ENCODE data around the gene ZFPM1. TPM values are rescaled to one million over a fixed set of nuclear protein-coding genes. Genes with fewer than 3 reads are reported as not detected.

Gene ZFPM1
- total RNA-seq, 2 experiments from 2014 or later: 2.1 to 14.2 TPM

DNA sequence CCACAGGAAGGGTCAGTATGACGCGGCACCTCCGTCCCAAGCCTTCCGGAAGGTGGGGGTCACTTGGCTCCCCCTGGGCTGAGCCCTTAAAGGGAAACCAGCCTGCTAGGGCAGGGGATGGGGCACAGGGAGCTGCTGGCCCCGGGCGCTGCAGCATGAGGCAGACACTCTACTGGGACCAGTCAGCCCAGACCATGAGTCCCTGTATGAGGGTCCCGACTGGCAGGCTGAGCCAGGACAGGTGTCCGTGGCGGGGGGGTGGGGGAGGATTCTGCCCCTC is 73.8 kb downstream of the ZFPM1 start:
- BruUV-seq (replicated peaks): no TSS peak
- Histone ChIP-seq H3K4me2 (ENCODE audit: low read length) (no peak overlapping the region), H3K9me2 (ENCODE audit: insufficient read depth, low read length) (no peaks in the 10 kb centered on the region), H3K79me2 (ENCODE audit: insufficient read depth, low read depth, low read length) (no peaks in the 10 kb centered on the region), H4K20me1 (ENCODE audit: insufficient read depth, low read length) (no peaks in the 10 kb centered on the region), H3K4me1 (ENCODE audit: insufficient read depth, low read length, poor library complexity, severe bottlenecking) (peaks cover 6% of the 10 kb centered on the region), H3K4me3 (ENCODE audit: low read depth, low read length, poor library complexity, severe bottlenecking) (no peak overlapping the region), H3K9me3 (ENCODE audit: low read length) (no peaks in the 10 kb centered on the region), H3K36me3 (ENCODE audit: insufficient read depth, low read length) (no peaks in the 10 kb centered on the region), H3K27ac (ENCODE audit: low read depth, low read length, poor library complexity, severe bottlenecking) (no peak overlapping the region), H2AFZ (ENCODE audit: low read length) (no peak overlapping the region)
- TF ChIP-seq, protein P1, sequence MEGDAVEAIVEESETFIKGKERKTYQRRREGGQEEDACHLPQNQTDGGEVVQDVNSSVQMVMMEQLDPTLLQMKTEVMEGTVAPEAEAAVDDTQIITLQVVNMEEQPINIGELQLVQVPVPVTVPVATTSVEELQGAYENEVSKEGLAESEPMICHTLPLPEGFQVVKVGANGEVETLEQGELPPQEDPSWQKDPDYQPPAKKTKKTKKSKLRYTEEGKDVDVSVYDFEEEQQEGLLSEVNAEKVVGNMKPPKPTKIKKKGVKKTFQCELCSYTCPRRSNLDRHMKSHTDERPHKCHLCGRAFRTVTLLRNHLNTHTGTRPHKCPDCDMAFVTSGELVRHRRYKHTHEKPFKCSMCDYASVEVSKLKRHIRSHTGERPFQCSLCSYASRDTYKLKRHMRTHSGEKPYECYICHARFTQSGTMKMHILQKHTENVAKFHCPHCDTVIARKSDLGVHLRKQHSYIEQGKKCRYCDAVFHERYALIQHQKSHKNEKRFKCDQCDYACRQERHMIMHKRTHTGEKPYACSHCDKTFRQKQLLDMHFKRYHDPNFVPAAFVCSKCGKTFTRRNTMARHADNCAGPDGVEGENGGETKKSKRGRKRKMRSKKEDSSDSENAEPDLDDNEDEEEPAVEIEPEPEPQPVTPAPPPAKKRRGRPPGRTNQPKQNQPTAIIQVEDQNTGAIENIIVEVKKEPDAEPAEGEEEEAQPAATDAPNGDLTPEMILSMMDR (conservative IDR thresholded peaks at IDR 0.05; ENCODE audit: low read length): no peak
- TF ChIP-seq EZH2phosphoT487 (IDR thresholded peaks at IDR 0.05; ENCODE audit: borderline replicate concordance, low read depth, low read length): no peak
- CTCF ChIA-PET (ENCODE audit: unreplicated experiment): no interaction called here
- intact Hi-C loops (cut with micrococcal nuclease; ENCODE audit: unreplicated experiment): loop anchor here (1.0 kb wide), 1 partner anchor 84 kb away; no protein-coding TSS in a partner anchor
- DNase-seq (ENCODE audit: low spot score): no peak
- POLR2A ChIA-PET: no interaction called here

- H4K20me1 ChIP-seq (ENCODE audit: insufficient read depth, low read length): no peaks in the 10 kb centered on the region
- TF ChIP-seq, protein P1 (conservative IDR thresholded peaks at IDR 0.05; ENCODE audit: low read length): peak; percentile 85
- TF ChIP-seq EZH2phosphoT487 (IDR thresholded peaks at IDR 0.05; ENCODE audit: borderline replicate concordance, low read depth, low read length): no peak
- no peak overlapping the region for H3K4me2 ChIP-seq (ENCODE audit: low read length)
- peaks cover 6% of the 10 kb centered on the region for H3K4me1 ChIP-seq (ENCODE audit: insufficient read depth, low read length, poor library complexity, severe bottlenecking)
- no peak overlapping the region for H3K4me3 ChIP-seq (ENCODE audit: low read depth, low read length, poor library complexity, severe bottlenecking)
- no TSS peak for BruUV-seq (replicated peaks)
- no peaks in the 10 kb centered on the region for H3K9me2 ChIP-seq (ENCODE audit: insufficient read depth, low read length)
- no peak overlapping the region for H3K27ac ChIP-seq (ENCODE audit: low read depth, low read length, poor library complexity, severe bottlenecking)
- intact Hi-C loops (cut with micrococcal nuclease; ENCODE audit: unreplicated experiment): loop anchor here (1.0 kb wide), 1 partner anchor 84 kb away; no protein-coding TSS in a partner anchor
- peak; percentile 67 for DNase-seq (ENCODE audit: low spot score)
- H3K9me3 ChIP-seq (ENCODE audit: low read length): no peaks in the 10 kb centered on the region
- POLR2A ChIA-PET: no interaction called here
- H3K79me2 ChIP-seq (ENCODE audit: insufficient read depth, low read depth, low read length): no peaks in the 10 kb centered on the region
- H3K36me3 ChIP-seq (ENCODE audit: insufficient read depth, low read length): no peaks in the 10 kb centered on the region
- CTCF ChIA-PET (ENCODE audit: unreplicated experiment): no interaction called here
- H2AFZ ChIP-seq (ENCODE audit: low read length): no peak overlapping the region
These were observed 74.3 kb downstream of the ZFPM1 start for GRCh38 chr16:88527186-88527936.

- H4K20me1 ChIP-seq (ENCODE audit: insufficient read depth, low read length): no peaks in the 10 kb centered on the region
- H3K4me2 ChIP-seq (ENCODE audit: low read length): no peak overlapping the region
- H3K27ac ChIP-seq (ENCODE audit: low read depth, low read length, poor library complexity, severe bottlenecking): no peak overlapping the region
- DNase-seq (ENCODE audit: low spot score): no peak
- H3K4me3 ChIP-seq (ENCODE audit: low read depth, low read length, poor library complexity, severe bottlenecking): no peak overlapping the region
- CTCF ChIA-PET (ENCODE audit: unreplicated experiment): no interaction called here
- no TSS peak for BruUV-seq (replicated peaks)
- no peak overlapping the region for H2AFZ ChIP-seq (ENCODE audit: low read length)
- no peaks in the 10 kb centered on the region for H3K9me3 ChIP-seq (ENCODE audit: low read length)
- POLR2A ChIA-PET: no interaction called here
- peaks cover 6% of the 10 kb centered on the region for H3K4me1 ChIP-seq (ENCODE audit: insufficient read depth, low read length, poor library complexity, severe bottlenecking)
- TF ChIP-seq, protein P1 (conservative IDR thresholded peaks at IDR 0.05; ENCODE audit: low read length): no peak
- TF ChIP-seq EZH2phosphoT487 (IDR thresholded peaks at IDR 0.05; ENCODE audit: borderline replicate concordance, low read depth, low read length): no peak
- H3K79me2 ChIP-seq (ENCODE audit: insufficient read depth, low read depth, low read length): no peaks in the 10 kb centered on the region
- no peaks in the 10 kb centered on the region for H3K9me2 ChIP-seq (ENCODE audit: insufficient read depth, low read length)
- H3K36me3 ChIP-seq (ENCODE audit: insufficient read depth, low read length): no peaks in the 10 kb centered on the region
- intact Hi-C loops (cut with micrococcal nuclease; ENCODE audit: unreplicated experiment): loop anchor here (1.0 kb wide), 1 partner anchor 85 kb away; no protein-coding TSS in a partner anchor
These were observed 75.1 kb downstream of the ZFPM1 start for GRCh38 chr16:88527937-88528743.

Data from OCI-LY7 (cell line).